ENCODE results near the gene DNMT3A. TPM values are rescaled to one million over a fixed set of nuclear protein-coding genes. Genes with fewer than 3 reads are reported as not detected.

DNMT3A gene
- total and polyA plus RNA-seq, 2 donors from 2014 or later, result 6.5 to 31.4 TPM

DNA sequence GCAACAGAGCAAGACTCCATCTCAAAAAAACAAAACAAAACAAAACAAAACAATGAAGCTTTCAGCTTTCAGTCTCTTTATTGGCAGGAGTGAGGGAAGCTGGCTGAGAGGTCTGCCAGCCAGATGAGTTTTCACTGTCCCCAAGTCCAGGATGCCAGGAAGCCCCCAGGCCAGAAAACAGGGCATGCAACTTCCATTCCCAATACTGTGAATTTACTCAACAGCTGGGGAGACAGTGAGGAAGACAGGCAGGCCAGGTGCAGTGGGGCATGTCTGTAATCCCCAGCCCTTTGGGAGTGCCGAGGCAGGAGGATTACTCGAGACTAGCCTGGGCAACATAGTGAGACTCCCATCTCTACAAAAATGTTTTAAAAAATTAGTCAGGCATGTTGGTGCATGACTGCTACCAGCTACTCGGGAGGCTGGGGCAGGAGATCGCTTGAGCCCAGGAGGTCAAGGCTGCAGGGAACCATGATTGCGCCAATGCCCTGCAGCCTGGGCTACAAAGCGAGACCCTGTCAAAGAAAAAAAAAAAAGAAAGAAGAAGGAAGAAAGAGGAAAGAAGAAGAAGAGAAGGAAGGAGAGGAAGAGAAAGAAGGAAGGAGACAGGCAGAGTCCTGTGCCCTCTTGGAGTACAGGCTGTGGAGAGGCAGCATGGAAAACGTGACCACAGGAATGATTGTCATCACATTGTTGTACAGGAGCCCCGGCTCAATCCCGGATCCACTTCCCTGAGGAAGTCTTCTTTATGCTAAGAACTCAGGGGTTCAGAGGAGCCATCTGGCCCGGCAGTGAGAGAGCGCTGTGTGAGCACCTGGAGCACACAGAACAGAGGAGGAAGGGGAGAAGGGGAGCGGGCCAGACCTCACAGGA is 144.2 kb downstream of the DNMT3A start:
- Histone ChIP-seq H3K4me1 (ENCODE audit: control insufficient read depth in 2 of 3, insufficient read depth in 2 of 3, low read depth in 1 of 3, low read length in 3 of 3) (peaks cover 0 to 2% (median 0%) of the 10 kb centered on the region in 3 donors), H3K27me3 (ENCODE audit: control insufficient read depth, insufficient read depth, low read length) (no peaks in the 10 kb centered on the region), H3K36me3 (ENCODE audit: control insufficient read depth in 2 of 3, insufficient read depth in 3 of 3, low read length in 3 of 3) (no peaks in the 10 kb centered on the region), H3K9ac (ENCODE audit: low read length in 3 of 3) (no peak overlapping the region), H3K4me3 (ENCODE audit: low read length in 3 of 3) (no peak overlapping the region), H3K9me3 (ENCODE audit: control insufficient read depth in 2 of 3, insufficient read depth in 1 of 3, low read length in 3 of 3) (no peaks in the 10 kb centered on the region), H3K27ac (ENCODE audit: low read depth in 2 of 2, low read length in 2 of 2) (no peak overlapping the region)
- TF ChIP-seq, protein P1, sequence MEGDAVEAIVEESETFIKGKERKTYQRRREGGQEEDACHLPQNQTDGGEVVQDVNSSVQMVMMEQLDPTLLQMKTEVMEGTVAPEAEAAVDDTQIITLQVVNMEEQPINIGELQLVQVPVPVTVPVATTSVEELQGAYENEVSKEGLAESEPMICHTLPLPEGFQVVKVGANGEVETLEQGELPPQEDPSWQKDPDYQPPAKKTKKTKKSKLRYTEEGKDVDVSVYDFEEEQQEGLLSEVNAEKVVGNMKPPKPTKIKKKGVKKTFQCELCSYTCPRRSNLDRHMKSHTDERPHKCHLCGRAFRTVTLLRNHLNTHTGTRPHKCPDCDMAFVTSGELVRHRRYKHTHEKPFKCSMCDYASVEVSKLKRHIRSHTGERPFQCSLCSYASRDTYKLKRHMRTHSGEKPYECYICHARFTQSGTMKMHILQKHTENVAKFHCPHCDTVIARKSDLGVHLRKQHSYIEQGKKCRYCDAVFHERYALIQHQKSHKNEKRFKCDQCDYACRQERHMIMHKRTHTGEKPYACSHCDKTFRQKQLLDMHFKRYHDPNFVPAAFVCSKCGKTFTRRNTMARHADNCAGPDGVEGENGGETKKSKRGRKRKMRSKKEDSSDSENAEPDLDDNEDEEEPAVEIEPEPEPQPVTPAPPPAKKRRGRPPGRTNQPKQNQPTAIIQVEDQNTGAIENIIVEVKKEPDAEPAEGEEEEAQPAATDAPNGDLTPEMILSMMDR (IDR thresholded peaks at IDR 0.05; ENCODE audit: borderline replicate concordance, extremely low read depth, insufficient read depth), result no peak
- FAIRE-seq (no peak), DNase-seq (no peak)
- intact Hi-C loops (cut with DNase I), result no loop called here

DNA sequence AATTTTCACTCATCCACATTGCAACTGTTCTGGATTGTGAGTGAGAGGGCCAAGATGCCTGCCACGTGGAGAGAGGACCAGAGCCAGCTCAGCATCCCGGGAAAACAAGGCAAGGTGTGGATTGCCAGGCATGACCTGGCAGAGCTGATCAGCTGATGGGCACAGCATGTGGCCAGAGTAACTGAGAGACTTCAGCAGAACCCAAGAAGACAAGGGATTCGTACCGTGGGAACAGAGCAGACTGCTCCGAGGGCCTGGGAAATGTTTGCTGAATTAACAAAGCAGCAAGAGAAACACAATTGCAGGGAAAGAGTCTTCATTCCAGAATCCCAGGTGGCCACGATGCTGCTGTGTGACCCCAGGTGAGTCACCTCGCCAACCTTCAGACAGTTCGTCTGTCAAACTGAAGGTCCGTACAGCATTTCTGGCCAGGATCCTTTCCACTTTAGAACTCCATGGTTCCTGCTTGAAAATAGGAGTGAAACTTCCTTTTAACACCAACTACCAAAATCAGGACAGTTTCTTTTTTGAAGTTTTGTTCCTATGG is 147.1 kb downstream of the DNMT3A start:
- DNase-seq (no peak), FAIRE-seq (no peak)
- TF ChIP-seq, protein P1 (IDR thresholded peaks at IDR 0.05; ENCODE audit: borderline replicate concordance, extremely low read depth, insufficient read depth), result no peak
- H3K36me3 ChIP-seq (ENCODE audit: control insufficient read depth in 2 of 3, insufficient read depth in 3 of 3, low read length in 3 of 3), result no peaks in the 10 kb centered on the region
- H3K27me3 ChIP-seq (ENCODE audit: control insufficient read depth, insufficient read depth, low read length), result no peaks in the 10 kb centered on the region
- H3K4me3 ChIP-seq (ENCODE audit: low read length in 3 of 3), result no peak overlapping the region
- no peaks in the 10 kb centered on the region for H3K9me3 ChIP-seq (ENCODE audit: control insufficient read depth in 2 of 3, insufficient read depth in 1 of 3, low read length in 3 of 3)
- peaks cover 0 to 2% (median 0%) of the 10 kb centered on the region in 3 donors for H3K4me1 ChIP-seq (ENCODE audit: control insufficient read depth in 2 of 3, insufficient read depth in 2 of 3, low read depth in 1 of 3, low read length in 3 of 3)
- no peak overlapping the region for H3K27ac ChIP-seq (ENCODE audit: low read depth in 2 of 2, low read length in 2 of 2)
- intact Hi-C loops (cut with DNase I), result no loop called here
- no peak overlapping the region for H3K9ac ChIP-seq (ENCODE audit: low read length in 3 of 3)

DNA sequence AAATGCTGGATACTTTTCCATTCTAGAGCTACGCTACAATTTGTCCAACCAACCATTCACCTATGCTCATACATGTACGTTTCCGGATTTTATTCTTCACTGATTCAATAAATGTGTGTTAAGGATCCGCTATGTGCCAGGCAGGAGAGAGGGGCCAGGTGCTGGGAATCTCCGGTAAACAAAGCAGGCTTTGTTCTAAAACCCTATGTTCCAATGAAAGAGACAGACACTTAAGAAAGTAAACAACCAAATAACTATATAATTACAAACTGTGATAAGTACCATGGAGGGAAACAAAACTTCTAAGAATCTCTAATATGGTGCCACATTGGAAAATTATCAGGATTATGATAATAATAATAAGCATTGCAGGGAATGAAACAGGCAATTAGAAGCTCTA is 151.2 kb downstream of the DNMT3A start:
- Histone ChIP-seq H3K36me3 (ENCODE audit: control insufficient read depth in 2 of 3, insufficient read depth in 3 of 3, low read length in 3 of 3) (no peaks in the 10 kb centered on the region), H3K27me3 (ENCODE audit: control insufficient read depth, insufficient read depth, low read length) (no peaks in the 10 kb centered on the region), H3K4me1 (ENCODE audit: control insufficient read depth in 2 of 3, insufficient read depth in 2 of 3, low read depth in 1 of 3, low read length in 3 of 3) (no peaks in the 10 kb centered on the region), H3K4me3 (ENCODE audit: low read length in 3 of 3) (no peak overlapping the region), H3K9me3 (ENCODE audit: control insufficient read depth in 2 of 3, insufficient read depth in 1 of 3, low read length in 3 of 3) (no peaks in the 10 kb centered on the region), H3K9ac (ENCODE audit: low read length in 3 of 3) (no peak overlapping the region), H3K27ac (ENCODE audit: low read depth in 2 of 2, low read length in 2 of 2) (no peak overlapping the region)
- FAIRE-seq (no peak), DNase-seq (no peak)
- intact Hi-C loops (cut with DNase I), result no loop called here
- TF ChIP-seq, protein P1 (IDR thresholded peaks at IDR 0.05; ENCODE audit: borderline replicate concordance, extremely low read depth, insufficient read depth), result no peak
